ENCODE data around the gene ARF5. TPM values are rescaled to one million over a fixed set of nuclear protein-coding genes. Genes with fewer than 3 reads are reported as not detected.
"Not testable (repeated sequence)": the region's sequence is repeated elsewhere in the genome, so short reads cannot be mapped to it uniquely, and the experiment has no call there.

Gene ARF5
- 100 to 1,000 TPM; 116 to 159 (median 124) TPM for total RNA-seq

- peak; percentile 43 for DNase-seq (ENCODE audit: low spot score)
- peak; percentile 86 for ATAC-seq (ENCODE audit: low FRiP score)
- no peak for TF ChIP-seq CTCF (IDR thresholded peaks at IDR 0.05)
Observed at GRCh38 chr7:127588019-127588696, at the start of gene ARF5. Gene ARF5, plus strand, starts transcription at chr7:127588411. Its CDS starts 88 bp downstream, at chr7:127588499.

GRCh38 chr7:127539116-127539515 lies 49.1 kb upstream of the ARF5 start:
- no peak for ATAC-seq (ENCODE audit: low FRiP score)
- no peak for TF ChIP-seq CTCF (IDR thresholded peaks at IDR 0.05)

GRCh38 chr7:127540461-127540860 lies 47.8 kb upstream of the ARF5 start:
- ATAC-seq (ENCODE audit: low FRiP score); DNase-seq (ENCODE audit: low spot score): not testable (repeated sequence)

More at GRCh38 chr7:127539116-127539515, 49.1 kb upstream of the ARF5 start:
- no peak for DNase-seq (ENCODE audit: low spot score)

- no peak for ATAC-seq (ENCODE audit: low FRiP score)
- no peak for TF ChIP-seq CTCF (IDR thresholded peaks at IDR 0.05)
Observed at GRCh38 chr7:127541548-127541947, 46.7 kb upstream of the ARF5 start.

GRCh38 chr7:127546313-127546712 lies 41.9 kb upstream of the ARF5 start:
- no peak for ATAC-seq (ENCODE audit: low FRiP score)
- no peak for TF ChIP-seq CTCF (IDR thresholded peaks at IDR 0.05)
- no peak for DNase-seq (ENCODE audit: low spot score)

More at GRCh38 chr7:127541548-127541947, 46.7 kb upstream of the ARF5 start:
- no peak for DNase-seq (ENCODE audit: low spot score)

GRCh38 chr7:127550247-127550646 lies 38.0 kb upstream of the ARF5 start:
- no peak for ATAC-seq (ENCODE audit: low FRiP score)
- no peak for DNase-seq (ENCODE audit: low spot score)
- no peak for TF ChIP-seq CTCF (IDR thresholded peaks at IDR 0.05)

- no peak for TF ChIP-seq CTCF (IDR thresholded peaks at IDR 0.05)
- DNase-seq (ENCODE audit: low spot score) (no peak), ATAC-seq (ENCODE audit: low FRiP score) (no peak)
Observed at GRCh38 chr7:127551941-127552340, 36.3 kb upstream of the ARF5 start.

Data from omental fat pad (tissue), 4 donors.